Endodermal cell (in vitro differentiated cells): ENCODE results near the gene PHC2. TPM values are rescaled to one million over a fixed set of nuclear protein-coding genes. Genes with fewer than 3 reads are reported as not detected.
A peak's percentile ranks its signal among the peaks of the same experiment; 100 is the strongest.

Experiments used
- DNase-seq: peaks from one replicate; pipeline ENCODE4 v3.0.0-alpha.2; 2017
- H3K27ac ChIP-seq: 2 replicates; pipeline ENCODE4 v1.5.1; 2013; ENCODE audit warnings: mild to moderate bottlenecking, low read depth, low read length, moderate library complexity
- H3K27me3 ChIP-seq: 2 replicates; pipeline ENCODE4 v1.6.1; 2013; ENCODE audit warnings: mild to moderate bottlenecking, low read length, moderate library complexity; ENCODE audit not compliant: insufficient read depth, control insufficient read depth, poor library complexity, severe bottlenecking
- H3K36me3 ChIP-seq: 2 replicates; pipeline ENCODE4 v1.7.0; 2013; ENCODE audit warnings: mild to moderate bottlenecking, low read length, moderate library complexity; ENCODE audit not compliant: control insufficient read depth, insufficient read depth
- H3K4me1 ChIP-seq: one replicate; pipeline ENCODE4 v1.7.0; 2013; ENCODE audit warnings: low read length; ENCODE audit not compliant: control insufficient read depth, insufficient read depth
- H3K4me3 ChIP-seq: 2 replicates; pipeline ENCODE4 v1.5.1; 2013; ENCODE audit warnings: mild to moderate bottlenecking, low read length, moderate library complexity
- H3K9ac ChIP-seq: 2 replicates; pipeline ENCODE4 v1.6.1; 2013; ENCODE audit warnings: mild to moderate bottlenecking, low read length, moderate library complexity; ENCODE audit not compliant: poor library complexity, severe bottlenecking; ENCODE audit errors: extremely low read depth
- H3K9me3 ChIP-seq: 2 replicates; pipeline ENCODE4 v1.6.1; 2013; ENCODE audit warnings: mild to moderate bottlenecking, low read length, moderate library complexity; ENCODE audit not compliant: control insufficient read depth
- H3K27ac Mint-ChIP-seq: 2 replicates; pipeline ENCODE4 v1.8.0; 2020; ENCODE audit warnings: mixed read lengths
- H3K27me3 Mint-ChIP-seq: 2 replicates; pipeline ENCODE4 v1.8.0; 2021; ENCODE audit warnings: mild to moderate bottlenecking, mixed read lengths; ENCODE audit not compliant: insufficient read depth
- H3K36me3 Mint-ChIP-seq: 2 replicates; pipeline ENCODE4 v1.8.0; 2020; ENCODE audit warnings: low read depth, mixed read lengths
- H3K4me1 Mint-ChIP-seq: 2 replicates; pipeline ENCODE4 v1.8.0; 2020; ENCODE audit warnings: mixed read lengths
- H3K4me3 Mint-ChIP-seq: 2 replicates; pipeline ENCODE4 v1.8.0; 2020; ENCODE audit warnings: mild to moderate bottlenecking, moderate library complexity, mixed read lengths
- H3K9me3 Mint-ChIP-seq: 2 replicates; pipeline ENCODE4 v1.8.0; 2020; ENCODE audit warnings: mild to moderate bottlenecking, mixed read lengths
- WGBS, 2 experiments: methylation state at CpG; one replicate each; pipeline versions ENCODE4 v1.1.5 to v1.1.7; 2013; ENCODE audit warnings: missing lambda C conversion rate in 2 of 2, mixed read lengths in 1 of 2; ENCODE audit not compliant: insufficient coverage in 1 of 2, insufficient read length in 1 of 2; 5-methylcytosine and 5-hydroxymethylcytosine counted together
- total RNA-seq, 2 donors: library from RNA; stranded (reverse); fragmentation: NEBNext Ultra II Directional in 1 of 2; extraction: Animal tissue kit (Norgen Biotek cat#: 25700) in 1 of 2; gene quantifications; 2 replicates in 1 of 2; 3 replicates in 1 of 2; pipeline ENCODE4 v1.2.1, GENCODE V29; 2021
- TF ChIP-seq, protein P1 (sequence below): fragments of 200-600 bp; sonication (generic); conservative IDR thresholded peaks from 2 replicates; pipeline ENCODE4 v1.5.0; 2021; ENCODE audit warnings: antibody characterized with exemption, mild to moderate bottlenecking

PHC2 gene
- total RNA-seq, 2 donors from 2014 or later, result 32.1 to 43.9 TPM

DNA sequence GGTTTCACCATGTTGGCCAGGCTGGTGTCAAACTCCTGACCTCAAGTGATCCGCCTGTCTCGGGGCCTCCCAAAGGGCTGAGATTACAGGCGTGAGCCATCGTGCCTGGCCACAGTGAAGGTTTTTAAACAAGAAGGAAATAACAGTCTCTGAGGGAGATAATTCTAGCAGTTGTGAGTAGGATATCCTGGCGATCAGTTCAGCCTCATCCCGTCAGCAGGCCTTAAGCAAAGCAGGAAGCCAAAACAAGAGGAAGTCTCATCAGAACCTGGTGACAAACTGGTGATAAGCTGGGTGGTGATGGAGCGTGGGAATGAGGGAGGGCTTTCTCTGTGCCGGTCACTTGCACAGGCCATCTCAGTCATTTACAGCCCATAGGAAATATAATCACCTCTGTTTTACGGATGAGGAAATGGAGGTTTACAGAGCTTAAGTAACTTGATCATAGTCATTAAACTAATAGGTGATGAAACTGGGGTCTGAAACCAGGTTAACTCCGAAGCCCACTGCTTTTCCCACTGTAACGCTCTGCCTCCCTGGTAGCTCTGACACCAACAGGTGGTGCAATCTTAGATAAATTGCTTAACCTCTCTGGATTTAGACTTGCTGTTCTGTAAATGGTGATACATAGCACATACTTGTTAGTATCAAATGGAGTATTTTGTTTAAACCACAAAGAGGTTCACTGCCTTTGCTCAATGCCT, 69.2 kb downstream of the PHC2 start:
- Histone ChIP-seq H3K4me3 (no peak overlapping the region), H3K27me3 (peaks cover 5% of the 10 kb centered on the region), H3K4me1 (peaks cover 43% of the 10 kb centered on the region), H3K9me3 (no peaks in the 10 kb centered on the region), H3K27ac (peak overlapping the region; percentile 100), H3K36me3 (no peaks in the 10 kb centered on the region), H3K9ac (no peak overlapping the region)
- no peak for DNase-seq
- Mint-ChIP-seq H3K4me1 (peaks cover 67% of the 10 kb centered on the region), H3K4me3 (no peak overlapping the region), H3K27me3 (peaks cover 37% of the 10 kb centered on the region), H3K9me3 (peaks cover 5% of the 10 kb centered on the region), H3K27ac (peak overlapping the region; percentile 13), H3K36me3 (no peaks in the 10 kb centered on the region)
- 83 to 89% methylated on average over 11 of the region's 11 CpGs for WGBS, 2 experiments
- TF ChIP-seq, protein P1, sequence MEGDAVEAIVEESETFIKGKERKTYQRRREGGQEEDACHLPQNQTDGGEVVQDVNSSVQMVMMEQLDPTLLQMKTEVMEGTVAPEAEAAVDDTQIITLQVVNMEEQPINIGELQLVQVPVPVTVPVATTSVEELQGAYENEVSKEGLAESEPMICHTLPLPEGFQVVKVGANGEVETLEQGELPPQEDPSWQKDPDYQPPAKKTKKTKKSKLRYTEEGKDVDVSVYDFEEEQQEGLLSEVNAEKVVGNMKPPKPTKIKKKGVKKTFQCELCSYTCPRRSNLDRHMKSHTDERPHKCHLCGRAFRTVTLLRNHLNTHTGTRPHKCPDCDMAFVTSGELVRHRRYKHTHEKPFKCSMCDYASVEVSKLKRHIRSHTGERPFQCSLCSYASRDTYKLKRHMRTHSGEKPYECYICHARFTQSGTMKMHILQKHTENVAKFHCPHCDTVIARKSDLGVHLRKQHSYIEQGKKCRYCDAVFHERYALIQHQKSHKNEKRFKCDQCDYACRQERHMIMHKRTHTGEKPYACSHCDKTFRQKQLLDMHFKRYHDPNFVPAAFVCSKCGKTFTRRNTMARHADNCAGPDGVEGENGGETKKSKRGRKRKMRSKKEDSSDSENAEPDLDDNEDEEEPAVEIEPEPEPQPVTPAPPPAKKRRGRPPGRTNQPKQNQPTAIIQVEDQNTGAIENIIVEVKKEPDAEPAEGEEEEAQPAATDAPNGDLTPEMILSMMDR, result no peak

DNA sequence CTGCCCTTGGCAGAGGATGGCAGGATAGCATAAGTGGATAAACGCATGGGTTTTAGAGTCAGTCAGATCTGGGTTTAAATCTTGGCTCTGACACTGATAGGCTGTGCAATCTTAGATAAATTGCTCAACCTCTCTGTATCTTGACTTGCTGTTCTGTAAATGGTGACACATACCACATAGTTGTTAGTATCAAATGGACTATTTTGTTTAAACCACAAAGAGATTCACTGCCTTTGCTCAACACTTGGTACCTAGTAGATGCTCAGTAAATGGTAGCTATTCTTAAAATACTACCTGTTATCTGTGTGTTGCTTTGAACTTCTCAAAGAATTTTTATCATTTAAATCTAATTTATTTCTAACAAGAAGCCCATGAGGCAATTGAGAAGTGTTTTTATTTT, 70.5 kb downstream of the PHC2 start:
- H3K4me1 Mint-ChIP-seq, result peaks cover 61% of the 10 kb centered on the region

DNA sequence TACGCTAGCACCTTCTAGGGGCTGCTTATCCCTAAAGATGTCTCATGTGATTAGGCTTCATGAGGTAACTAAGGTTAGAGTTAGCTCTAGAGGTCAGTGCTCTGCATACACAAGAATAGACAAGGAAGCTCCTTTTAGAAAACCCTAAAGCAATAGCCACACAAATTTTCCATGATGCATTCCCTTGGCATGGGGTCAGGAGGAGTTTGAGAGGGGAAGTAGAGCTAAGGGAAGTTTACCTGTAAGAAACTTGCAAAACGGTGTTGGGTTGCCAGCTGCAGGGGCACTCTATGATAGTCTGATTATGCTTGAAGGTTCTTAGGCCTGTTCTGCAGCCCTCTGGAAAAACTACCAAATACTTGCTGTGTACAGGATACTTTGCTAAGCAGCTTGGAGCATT, 71.0 kb downstream of the PHC2 start:
- no peak for DNase-seq
- Mint-ChIP-seq H3K4me1 (peaks cover 58% of the 10 kb centered on the region), H3K36me3 (no peaks in the 10 kb centered on the region), H3K27ac (no peak overlapping the region), H3K27me3 (peaks cover 31% of the 10 kb centered on the region), H3K9me3 (peaks cover 5% of the 10 kb centered on the region), H3K4me3 (no peak overlapping the region)
- TF ChIP-seq, protein P1, result no peak
- Histone ChIP-seq H3K27ac (no peak overlapping the region), H3K4me3 (no peak overlapping the region), H3K36me3 (no peaks in the 10 kb centered on the region), H3K9me3 (no peaks in the 10 kb centered on the region), H3K4me1 (peaks cover 34% of the 10 kb centered on the region), H3K9ac (no peak overlapping the region), H3K27me3 (no peaks in the 10 kb centered on the region)
- 95 to 100% methylated on average over 1 to 2 of the region's 2 CpGs for WGBS, 2 experiments

More for the DNA sequence above, 70.5 kb downstream of the PHC2 start:
- peaks cover 37% of the 10 kb centered on the region for H3K4me1 ChIP-seq
- Mint-ChIP-seq H3K4me3 (no peak overlapping the region), H3K9me3 (peaks cover 5% of the 10 kb centered on the region), H3K36me3 (no peaks in the 10 kb centered on the region), H3K27ac (no peak overlapping the region), H3K27me3 (peaks cover 31% of the 10 kb centered on the region)
- TF ChIP-seq, protein P1, result no peak
- no peak for DNase-seq
- H3K9ac ChIP-seq, result no peak overlapping the region
- H3K4me3 ChIP-seq, result no peak overlapping the region
- peaks cover under 1% of the 10 kb centered on the region for H3K27me3 ChIP-seq
- H3K27ac ChIP-seq, result no peak overlapping the region
- 97 to 100% methylated on average over 1 of the region's 1 CpG for WGBS, 2 experiments
- H3K36me3 ChIP-seq, result no peaks in the 10 kb centered on the region
- H3K9me3 ChIP-seq, result no peaks in the 10 kb centered on the region
